GM10248 (cell line): ENCODE results near the gene SNORC.

Experiments
- CTCF ChIA-PET: fragments of 300-600 bp; sonication (Branson Sonifier 250); formaldehyde crosslinking; extraction: SDS; loops from one replicate; lab custom pipeline; 2021; ENCODE audit warnings: antibody characterized with exemption; lab: Yijun Ruan, JAX
- POLR2A ChIA-PET: fragments of 350-650 bp; sonication (Branson Sonifier 250); formaldehyde crosslinking; extraction: SDS; loops from one replicate; lab custom pipeline; 2020; ENCODE audit warnings: antibody characterized with exemption; lab: Yijun Ruan, JAX
- DNase-seq: peaks from one replicate; pipeline ENCODE4 v3.0.0; 2012; ENCODE audit errors: extremely low spot score
- TF ChIP-seq, protein P1 (sequence below): IDR thresholded peaks from 2 replicates; pipeline ENCODE4 v1.5.1; 2012; ENCODE audit warnings: mild to moderate bottlenecking, low read depth; ENCODE audit errors: extremely low read depth, missing control alignments, control extremely low read depth

The SNORC gene

DNA sequence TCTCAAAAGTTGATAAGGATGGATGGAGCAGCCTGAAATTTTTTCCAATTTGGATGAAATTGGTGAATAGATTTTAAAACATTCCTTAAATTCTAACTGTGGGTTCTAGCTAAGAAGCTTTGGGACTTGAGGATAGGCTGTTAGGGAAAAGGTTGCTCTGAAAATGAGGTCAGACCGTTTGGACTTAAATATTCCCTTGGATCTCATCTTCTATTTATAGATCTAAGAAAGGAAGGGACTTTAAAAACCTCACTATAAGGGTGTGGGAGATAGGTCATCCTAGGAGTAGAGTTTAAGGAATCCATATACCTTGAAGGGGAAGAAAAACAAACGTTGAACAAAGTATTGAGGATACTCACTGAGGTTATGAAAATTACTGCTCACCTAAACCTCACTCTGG, 17.4 kb upstream of the SNORC start:
- CTCF ChIA-PET, result interaction anchor here (0.6 to 5.2 kb wide), 15 partner anchors 9 to 402 kb away, joined by 3 to 34 read pairs (median 4); partner anchors contain the start of gene INPP5D
- DNase-seq, result no peak
- TF ChIP-seq, protein P1, sequence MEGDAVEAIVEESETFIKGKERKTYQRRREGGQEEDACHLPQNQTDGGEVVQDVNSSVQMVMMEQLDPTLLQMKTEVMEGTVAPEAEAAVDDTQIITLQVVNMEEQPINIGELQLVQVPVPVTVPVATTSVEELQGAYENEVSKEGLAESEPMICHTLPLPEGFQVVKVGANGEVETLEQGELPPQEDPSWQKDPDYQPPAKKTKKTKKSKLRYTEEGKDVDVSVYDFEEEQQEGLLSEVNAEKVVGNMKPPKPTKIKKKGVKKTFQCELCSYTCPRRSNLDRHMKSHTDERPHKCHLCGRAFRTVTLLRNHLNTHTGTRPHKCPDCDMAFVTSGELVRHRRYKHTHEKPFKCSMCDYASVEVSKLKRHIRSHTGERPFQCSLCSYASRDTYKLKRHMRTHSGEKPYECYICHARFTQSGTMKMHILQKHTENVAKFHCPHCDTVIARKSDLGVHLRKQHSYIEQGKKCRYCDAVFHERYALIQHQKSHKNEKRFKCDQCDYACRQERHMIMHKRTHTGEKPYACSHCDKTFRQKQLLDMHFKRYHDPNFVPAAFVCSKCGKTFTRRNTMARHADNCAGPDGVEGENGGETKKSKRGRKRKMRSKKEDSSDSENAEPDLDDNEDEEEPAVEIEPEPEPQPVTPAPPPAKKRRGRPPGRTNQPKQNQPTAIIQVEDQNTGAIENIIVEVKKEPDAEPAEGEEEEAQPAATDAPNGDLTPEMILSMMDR, result no peak
- POLR2A ChIA-PET, result no interaction called here

DNA sequence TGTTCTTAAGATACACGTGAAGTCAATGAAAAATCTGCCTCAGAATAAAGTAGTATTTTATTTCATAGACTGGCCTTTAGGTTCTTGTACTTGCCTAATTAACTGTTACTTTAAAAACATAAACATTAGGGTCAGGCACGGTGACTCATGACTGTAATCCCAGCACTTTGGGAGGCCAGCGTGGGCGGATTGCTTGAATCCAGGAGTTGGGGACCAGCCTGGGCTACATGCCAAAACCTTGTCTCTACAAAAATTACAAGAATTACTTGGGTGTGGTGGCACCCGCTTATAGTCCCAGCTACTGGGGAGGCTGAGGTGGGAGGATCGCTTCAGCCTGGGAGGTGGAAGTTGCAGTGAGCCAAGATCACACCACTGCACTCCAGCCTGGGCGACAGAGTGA, 16.0 kb upstream of the SNORC start:
- CTCF ChIA-PET, result interaction anchor here (0.8 to 5.2 kb wide), 8 partner anchors 8 to 395 kb away, joined by 3 to 34 read pairs (median 5); no protein-coding TSS in a partner anchor
- no peak for DNase-seq
- TF ChIP-seq, protein P1, result no peak
- POLR2A ChIA-PET, result no interaction called here

DNA sequence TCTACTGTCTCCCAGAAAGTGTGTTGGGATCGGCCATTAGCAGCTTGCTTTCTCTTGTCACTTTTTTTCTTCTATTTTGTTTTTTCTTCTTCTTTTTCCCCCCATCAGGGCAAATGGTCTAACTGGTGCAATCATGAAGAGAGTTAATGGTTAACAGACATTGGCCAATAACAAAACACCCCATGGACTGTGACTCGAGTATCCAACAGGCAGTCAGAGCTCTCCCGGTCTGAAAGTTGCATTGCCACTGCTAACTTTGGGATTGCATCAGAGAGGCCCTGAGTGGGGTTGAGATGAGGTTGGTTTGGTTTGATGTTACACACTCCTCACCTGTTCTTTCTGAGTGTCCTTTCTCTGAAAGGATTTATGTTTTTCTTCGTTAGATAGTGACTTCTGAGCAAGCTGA, 12.9 kb upstream of the SNORC start:
- POLR2A ChIA-PET, result no interaction called here
- CTCF ChIA-PET, result interaction anchor here (1.4 to 5.2 kb wide), 2 partner anchors 197 to 395 kb away, joined by 3 to 34 read pairs; partner anchors contain the start of gene ATG16L1
- TF ChIP-seq, protein P1, result no peak
- DNase-seq, result no peak

DNA sequence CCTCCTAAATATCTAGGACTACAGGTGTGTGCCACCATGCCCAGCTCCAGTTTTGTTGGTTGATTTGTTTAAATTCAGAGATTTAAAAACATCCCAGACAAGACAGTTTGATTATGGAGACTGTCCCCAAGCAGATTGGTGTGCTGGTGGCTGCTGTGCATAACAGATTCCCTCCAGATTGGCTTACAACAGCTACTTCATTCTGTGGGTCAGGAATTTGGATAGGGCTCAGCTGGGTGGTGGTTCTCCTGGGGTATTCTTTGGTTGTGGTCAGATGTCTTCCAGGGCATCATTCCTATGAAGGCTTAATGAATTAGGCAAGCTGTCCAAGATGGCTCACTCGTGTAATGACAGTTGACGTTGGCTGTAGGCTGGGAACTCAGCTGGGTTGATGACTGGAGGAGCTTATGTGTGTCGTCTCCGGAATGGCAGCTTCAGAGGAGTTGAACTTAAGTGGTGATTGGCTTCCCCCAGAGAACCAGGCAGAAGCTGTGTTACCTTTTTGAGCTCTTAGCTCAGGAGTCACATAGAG, 10.6 kb upstream of the SNORC start:
- ChIA-PET CTCF (interaction anchor here (0.7 to 3.4 kb wide), 6 partner anchors 10 to 584 kb away, joined by 3 to 13 read pairs (median 3); no protein-coding TSS in a partner anchor), POLR2A (no interaction called here)
- TF ChIP-seq, protein P1, result no peak
- DNase-seq, result no peak

DNA sequence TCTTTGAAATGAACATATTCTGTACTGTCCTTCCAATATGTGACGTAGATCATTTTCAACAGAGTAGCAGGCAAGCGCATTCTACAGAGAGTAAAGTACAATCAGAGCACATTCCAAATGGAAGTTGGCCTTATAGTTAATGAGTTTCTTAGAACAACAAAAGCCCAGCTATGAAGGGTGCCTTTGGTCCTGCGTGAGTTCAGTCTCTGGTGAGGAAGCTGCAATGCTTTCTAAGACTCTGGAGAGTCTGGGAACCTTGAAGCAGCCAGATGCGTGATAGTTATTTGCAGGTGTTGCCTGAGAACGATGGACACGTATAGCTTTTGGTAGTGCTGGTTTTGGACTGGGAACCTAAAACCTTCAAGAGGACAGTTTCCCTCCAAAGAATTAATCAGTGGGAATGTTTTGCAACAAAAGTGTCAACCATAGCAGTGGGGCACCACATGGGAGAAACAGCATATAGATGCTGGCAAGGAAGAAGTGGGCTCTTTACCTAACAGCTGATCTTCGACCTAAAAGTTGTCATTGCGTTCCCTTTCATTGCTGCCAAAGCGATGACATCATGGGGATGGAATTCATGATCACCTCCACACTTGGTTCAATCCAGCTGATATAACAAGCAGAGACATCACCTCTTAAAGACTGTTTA, 9.3 kb upstream of the SNORC start:
- DNase-seq, result no peak
- ChIA-PET CTCF (interaction anchor here (0.9 to 3.4 kb wide), 4 partner anchors 8 to 389 kb away, joined by 4 to 13 read pairs (median 8); no protein-coding TSS in a partner anchor), POLR2A (no interaction called here)
- TF ChIP-seq, protein P1, result no peak

DNA sequence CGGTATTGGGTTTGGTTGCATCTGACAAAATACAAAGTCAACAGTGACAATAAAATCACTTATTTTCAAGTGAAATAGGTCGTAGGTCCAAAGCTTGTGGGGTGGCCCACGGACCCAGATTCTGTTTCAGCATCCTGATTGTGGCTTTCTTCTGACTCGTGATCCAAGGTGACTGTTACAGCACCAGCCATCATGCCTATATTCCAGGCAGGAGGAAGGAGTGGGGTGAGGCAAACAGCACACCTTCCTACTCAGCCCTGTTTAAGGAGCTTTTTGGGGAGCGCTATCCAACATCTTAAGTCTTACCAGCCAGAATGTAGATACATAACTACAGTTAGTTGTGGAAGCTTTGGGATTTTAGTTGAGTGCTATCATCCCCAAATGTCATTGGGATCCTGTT, 8.7 kb upstream of the SNORC start:
- ChIA-PET POLR2A (no interaction called here), CTCF (interaction anchor here (0.9 to 3.4 kb wide), 3 partner anchors 8 to 193 kb away, joined by 4 to 13 read pairs (median 11); no protein-coding TSS in a partner anchor)
- no peak for DNase-seq
- TF ChIP-seq, protein P1, result no peak
